ENCODE measurements around the gene BPIFB3. TPM values are rescaled to one million over a fixed set of nuclear protein-coding genes. Genes with fewer than 3 reads are reported as not detected.

The BPIFB3 gene
- total RNA-seq, 1 donor from 2014 or later: not detected

- Histone ChIP-seq H3K27ac (no peak overlapping the region), H3K4me3 (no peak overlapping the region), H3K9me3 (no peaks in the 10 kb centered on the region), H3K27me3 (no peaks in the 10 kb centered on the region), H3K4me1 (no peaks in the 10 kb centered on the region), H3K36me3 (no peaks in the 10 kb centered on the region)
- TF ChIP-seq, protein P1, sequence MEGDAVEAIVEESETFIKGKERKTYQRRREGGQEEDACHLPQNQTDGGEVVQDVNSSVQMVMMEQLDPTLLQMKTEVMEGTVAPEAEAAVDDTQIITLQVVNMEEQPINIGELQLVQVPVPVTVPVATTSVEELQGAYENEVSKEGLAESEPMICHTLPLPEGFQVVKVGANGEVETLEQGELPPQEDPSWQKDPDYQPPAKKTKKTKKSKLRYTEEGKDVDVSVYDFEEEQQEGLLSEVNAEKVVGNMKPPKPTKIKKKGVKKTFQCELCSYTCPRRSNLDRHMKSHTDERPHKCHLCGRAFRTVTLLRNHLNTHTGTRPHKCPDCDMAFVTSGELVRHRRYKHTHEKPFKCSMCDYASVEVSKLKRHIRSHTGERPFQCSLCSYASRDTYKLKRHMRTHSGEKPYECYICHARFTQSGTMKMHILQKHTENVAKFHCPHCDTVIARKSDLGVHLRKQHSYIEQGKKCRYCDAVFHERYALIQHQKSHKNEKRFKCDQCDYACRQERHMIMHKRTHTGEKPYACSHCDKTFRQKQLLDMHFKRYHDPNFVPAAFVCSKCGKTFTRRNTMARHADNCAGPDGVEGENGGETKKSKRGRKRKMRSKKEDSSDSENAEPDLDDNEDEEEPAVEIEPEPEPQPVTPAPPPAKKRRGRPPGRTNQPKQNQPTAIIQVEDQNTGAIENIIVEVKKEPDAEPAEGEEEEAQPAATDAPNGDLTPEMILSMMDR (IDR thresholded peaks at IDR 0.05): no peak
- no peak for DNase-seq (ENCODE audit: low spot score in 2 of 2)
- intact Hi-C loops (cut with DNase I): no loop called here
Observed at GRCh38 chr20:33027769-33028751, 25.6 kb upstream of the BPIFB3 start.

DNA sequence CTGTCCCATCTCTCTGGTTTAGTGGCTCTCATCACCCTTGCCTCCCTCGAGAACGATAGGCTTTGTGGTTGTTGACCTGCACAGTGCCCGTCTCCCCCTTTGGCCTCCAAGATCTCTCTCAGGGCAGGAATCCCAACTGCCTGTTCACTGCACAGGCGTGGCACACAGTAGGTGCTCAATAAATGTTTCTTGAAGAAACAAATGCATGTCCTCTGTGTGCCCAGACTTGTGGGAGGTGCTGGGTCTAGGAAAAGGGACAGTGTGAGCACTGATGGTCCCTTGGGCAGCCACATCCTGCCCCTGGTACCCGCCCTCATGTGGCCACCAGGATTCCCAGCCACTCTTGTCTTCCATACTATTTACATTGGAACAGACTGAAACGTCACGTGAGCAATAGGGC lies 24.8 kb upstream of the BPIFB3 start:
- DNase-seq (ENCODE audit: low spot score in 2 of 2): no peak
- Histone ChIP-seq H3K9me3 (no peaks in the 10 kb centered on the region), H3K4me1 (no peaks in the 10 kb centered on the region), H3K4me3 (no peak overlapping the region), H3K27me3 (no peaks in the 10 kb centered on the region), H3K27ac (no peak overlapping the region), H3K36me3 (no peaks in the 10 kb centered on the region)
- TF ChIP-seq, protein P1 (IDR thresholded peaks at IDR 0.05): no peak
- intact Hi-C loops (cut with DNase I): no loop called here

DNA sequence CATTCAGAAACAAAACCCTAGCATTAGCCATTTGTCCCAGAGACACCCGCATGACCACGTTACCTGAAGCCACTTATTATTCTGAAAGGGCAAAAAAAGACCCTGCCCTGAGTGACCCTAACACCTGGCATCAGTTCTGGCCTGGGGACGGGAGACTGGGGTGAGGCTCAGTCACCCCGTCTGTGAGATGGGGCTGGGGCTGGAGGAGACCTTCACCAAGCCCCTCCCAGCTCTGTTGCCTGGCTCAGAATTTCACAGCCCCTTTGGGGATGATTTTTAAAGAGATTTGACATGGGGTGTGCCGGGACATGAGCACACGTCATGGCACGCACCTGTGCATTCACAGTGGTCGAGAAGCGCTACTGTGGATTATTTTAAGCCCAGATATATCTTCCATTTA lies 23.6 kb upstream of the BPIFB3 start:
- Histone ChIP-seq H3K36me3 (no peaks in the 10 kb centered on the region), H3K4me1 (no peaks in the 10 kb centered on the region), H3K27me3 (no peaks in the 10 kb centered on the region), H3K27ac (no peak overlapping the region), H3K4me3 (no peak overlapping the region), H3K9me3 (no peaks in the 10 kb centered on the region)
- no peak for DNase-seq (ENCODE audit: low spot score in 2 of 2)
- TF ChIP-seq, protein P1 (IDR thresholded peaks at IDR 0.05): no peak
- intact Hi-C loops (cut with DNase I): no loop called here

DNA sequence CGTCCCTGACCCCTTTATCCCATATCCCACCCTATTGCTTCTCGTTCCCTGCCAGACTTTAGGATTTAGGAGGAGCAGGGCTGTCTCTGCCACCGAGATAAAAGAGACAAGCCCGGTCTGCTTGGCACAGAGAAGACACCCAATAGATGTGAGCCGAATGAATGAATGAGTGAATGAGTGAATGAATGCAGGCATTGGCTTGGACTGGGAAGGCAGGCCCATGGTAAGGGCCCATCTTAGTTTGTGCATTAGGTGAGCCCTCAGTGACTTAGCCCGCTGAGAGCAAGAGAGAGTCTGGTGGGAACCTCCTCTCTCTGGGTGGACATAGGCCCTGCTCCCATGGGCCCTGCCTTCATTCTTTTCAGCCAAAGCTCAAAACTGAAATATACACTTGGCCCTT lies 23.1 kb upstream of the BPIFB3 start:
- intact Hi-C loops (cut with DNase I): no loop called here
- H3K27me3 ChIP-seq: no peaks in the 10 kb centered on the region

DNA sequence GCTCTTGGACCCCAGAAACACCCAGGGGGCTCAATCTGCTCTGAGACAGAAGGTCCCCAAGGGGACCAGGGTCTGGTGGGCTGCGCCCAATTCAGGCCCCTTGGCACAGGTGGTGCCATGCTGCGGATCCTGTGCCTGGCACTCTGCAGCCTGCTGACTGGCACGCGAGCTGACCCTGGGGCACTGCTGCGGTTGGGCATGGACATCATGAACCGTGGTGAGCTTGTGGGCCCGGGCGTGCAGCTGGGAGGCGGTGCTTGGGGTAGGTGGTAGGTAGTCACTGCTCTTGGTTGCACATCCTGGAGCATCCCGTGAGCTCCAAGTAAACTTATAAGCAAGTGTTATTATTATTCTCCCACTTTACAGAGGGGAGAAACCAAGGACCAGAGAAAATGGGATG lies 22.2 kb upstream of the BPIFB3 start, which contains the start of gene BPIFB6:
TSS of gene BPIFB6 (plus strand) at position 118 of the 400 bp plus-strand sequence. CDS start at position 118, 0 bp downstream.
- Histone ChIP-seq H3K4me1 (no peaks in the 10 kb centered on the region), H3K27me3 (no peaks in the 10 kb centered on the region), H3K27ac (no peak within 1 kb of the TSS), H3K9me3 (no peaks in the 10 kb centered on the region), H3K36me3 (no peaks in the 10 kb centered on the region), H3K4me3 (no peak within 1 kb of the TSS)
- TF ChIP-seq, protein P1 (IDR thresholded peaks at IDR 0.05): no peak
- DNase-seq (ENCODE audit: low spot score in 2 of 2): no peak
- intact Hi-C loops (cut with DNase I): no loop called here

More for the DNA sequence above, 23.1 kb upstream of the BPIFB3 start:
- Histone ChIP-seq H3K27ac (no peak overlapping the region), H3K9me3 (no peaks in the 10 kb centered on the region), H3K36me3 (no peaks in the 10 kb centered on the region), H3K4me1 (no peaks in the 10 kb centered on the region), H3K4me3 (no peak overlapping the region)
- no peak for DNase-seq (ENCODE audit: low spot score in 2 of 2)
- TF ChIP-seq, protein P1 (IDR thresholded peaks at IDR 0.05): no peak
